GM23248 (cell line): Measurements from ENCODE around the gene CLDN17. TPM values are rescaled to one million over a fixed set of nuclear protein-coding genes. Genes with fewer than 3 reads are reported as not detected.

Experiments
- DNase-seq: peaks from one replicate; pipeline ENCODE4 v3.0.0-alpha.2; 2015
- H2AFZ ChIP-seq: fragments of 200-600 bp; sonication (generic); 2 replicates; pipeline ENCODE4 v1.6.1; 2016; ENCODE audit warnings: antibody characterized with exemption
- H3F3A ChIP-seq: fragments of 200-600 bp; sonication (generic); 2 replicates; pipeline ENCODE4 v1.6.1; 2016; ENCODE audit warnings: mild to moderate bottlenecking, antibody characterized with exemption, mixed run types; ENCODE audit not compliant: insufficient read depth
- H3K27ac ChIP-seq: fragments of 200-600 bp; sonication (generic); 2 replicates; pipeline ENCODE4 v1.5.1; 2016; ENCODE audit warnings: mild to moderate bottlenecking
- H3K27me3 ChIP-seq: fragments of 200-600 bp; sonication (generic); replicated peaks from 2 replicates; pipeline ENCODE4 v1.6.1; 2016; ENCODE audit warnings: mild to moderate bottlenecking; ENCODE audit not compliant: insufficient read depth
- H3K36me3 ChIP-seq: fragments of 200-600 bp; sonication (generic); 2 replicates; pipeline ENCODE4 v1.6.1; 2016; ENCODE audit warnings: low read depth, mild to moderate bottlenecking
- H3K4me1 ChIP-seq: fragments of 200-600 bp; sonication (generic); 2 replicates; pipeline ENCODE4 v1.6.1; 2016; ENCODE audit warnings: mild to moderate bottlenecking; ENCODE audit not compliant: insufficient read depth
- H3K4me2 ChIP-seq: fragments of 200-600 bp; sonication (generic); one replicate; pipeline ENCODE4 v1.6.1; 2016; ENCODE audit warnings: mild to moderate bottlenecking; ENCODE audit not compliant: unreplicated experiment
- H3K4me3 ChIP-seq: fragments of 200-600 bp; sonication (generic); 2 replicates; pipeline ENCODE4 v1.5.1; 2016; ENCODE audit warnings: mild to moderate bottlenecking
- H3K79me2 ChIP-seq: fragments of 200-600 bp; sonication (generic); 2 replicates; pipeline ENCODE4 v1.6.1; 2016; ENCODE audit warnings: mild to moderate bottlenecking; ENCODE audit not compliant: insufficient read depth
- H3K9ac ChIP-seq: fragments of 200-600 bp; sonication (generic); 2 replicates; pipeline ENCODE4 v1.6.1; 2016; ENCODE audit warnings: mild to moderate bottlenecking
- H3K9me2 ChIP-seq: fragments of 200-600 bp; sonication (generic); 2 replicates; pipeline ENCODE4 v1.6.1; 2016; ENCODE audit warnings: mixed run types, mild to moderate bottlenecking, moderate library complexity; ENCODE audit not compliant: insufficient read depth
- H3K9me3 ChIP-seq: fragments of 200-600 bp; sonication (generic); one replicate; pipeline ENCODE4 v1.6.1; 2017; ENCODE audit warnings: low read depth
- H4K20me1 ChIP-seq: fragments of 200-600 bp; sonication (generic); 2 replicates; pipeline ENCODE4 v1.6.0; 2016; ENCODE audit not compliant: insufficient read depth
- EZH2 ChIP-seq: fragments of 200-600 bp; sonication (generic); IDR thresholded peaks from 2 replicates; pipeline ENCODE4 v1.6.1; 2018; ENCODE audit warnings: antibody characterized with exemption, mild to moderate bottlenecking; ENCODE audit not compliant: insufficient read depth, poor library complexity, severe bottlenecking
- EZH2phosphoT487 ChIP-seq: fragments of 200-600 bp; sonication (generic); IDR thresholded peaks from 2 replicates; pipeline ENCODE4 v1.6.1; 2018; ENCODE audit warnings: antibody characterized with exemption, moderate library complexity, mild to moderate bottlenecking, low read depth; ENCODE audit not compliant: insufficient read depth
- WGBS, 2 experiments: methylation state at CpG; one replicate each; pipeline ENCODE4 v1.1.6; 2015 to 2017; ENCODE audit warnings: low lambda C conversion rate in 2 of 2, low coverage in 1 of 2; ENCODE audit errors: missing lambda C conversion rate in 2 of 2; 5-methylcytosine and 5-hydroxymethylcytosine counted together
- in situ Hi-C: fragments of 300-500 bp; cut with MboI; formaldehyde crosslinking; loops from 2 replicates; pipeline ENCODE4 v1.15.0; 2020
- polyA plus RNA-seq: library from polyadenylated mRNA; unstranded; fragments of >200 nt; fragmentation: Nextera tagmentation; extraction: Ambion mirVana; gene quantifications from 2 replicates; pipeline ENCODE4 v1.2.1, GENCODE V29; 2016
- total RNA-seq: library from RNA; depleted of rRNA; stranded (reverse); fragments of >200 nt; shearing (Covaris generic); gene quantifications from 2 replicates; pipeline ENCODE4 v1.2.3, GENCODE V29; 2014; rRNA removed

The CLDN17 gene
- total and polyA plus RNA-seq, 2 experiments from 2014 or later = not detected

- WGBS, 2 experiments = 27 to 38% methylated on average over 3 of the region's 3 CpGs
- TF ChIP-seq EZH2phosphoT487 (no peak), EZH2 (no peak)
- H2AFZ ChIP-seq = no peak overlapping the region
- in situ Hi-C loops = no loop called here
- no peaks in the 10 kb centered on the region for H3K36me3 ChIP-seq
- no peak for DNase-seq
- no peak overlapping the region for H3K4me2 ChIP-seq
- H3K27me3 ChIP-seq = no peaks in the 10 kb centered on the region
- H3K4me3 ChIP-seq = no peak overlapping the region
- no peaks in the 10 kb centered on the region for H4K20me1 ChIP-seq
- H3K27ac ChIP-seq = no peak overlapping the region
- no peaks in the 10 kb centered on the region for H3K9me3 ChIP-seq
- no peak overlapping the region for H3K9ac ChIP-seq
- H3K79me2 ChIP-seq = no peaks in the 10 kb centered on the region
- no peaks in the 10 kb centered on the region for H3F3A ChIP-seq
- H3K9me2 ChIP-seq = no peaks in the 10 kb centered on the region
- no peaks in the 10 kb centered on the region for H3K4me1 ChIP-seq
Observed at GRCh38 chr21:30116479-30116878, 50.1 kb downstream of the CLDN17 start.

Other genes with a start within 250 kb of the CLDN17 start
- gene GRIK1, start 226.8 kb downstream of the CLDN17 start, total RNA-seq = not detected in 2 replicates
- not detected in 2 replicates for gene GRIK1, start 226.8 kb downstream of the CLDN17 start, polyA plus RNA-seq
- not detected in 2 replicates for gene CLDN8, start 49.3 kb upstream of the CLDN17 start, total RNA-seq
- gene CLDN8, start 49.3 kb upstream of the CLDN17 start, polyA plus RNA-seq = not detected in 2 replicates
- not detected in 2 replicates for gene KRTAP24-1, start 116.1 kb upstream of the CLDN17 start, total RNA-seq
- gene KRTAP24-1, start 116.1 kb upstream of the CLDN17 start, polyA plus RNA-seq = not detected in 2 replicates
- not detected in 2 replicates for gene KRTAP25-1, start 122.7 kb upstream of the CLDN17 start, total RNA-seq
- gene KRTAP25-1, start 122.7 kb upstream of the CLDN17 start, polyA plus RNA-seq = not detected in 2 replicates
- gene KRTAP26-1, start 153.5 kb upstream of the CLDN17 start, total RNA-seq = not detected in 2 replicates
- gene KRTAP26-1, start 153.5 kb upstream of the CLDN17 start, polyA plus RNA-seq = not detected in 2 replicates
- gene KRTAP27-1, start 170.9 kb upstream of the CLDN17 start, total RNA-seq = not detected in 2 replicates
- not detected in 2 replicates for gene KRTAP27-1, start 170.9 kb upstream of the CLDN17 start, polyA plus RNA-seq
- gene KRTAP23-1, start 181.8 kb upstream of the CLDN17 start, total RNA-seq = not detected in 2 replicates
- not detected in 2 replicates for gene KRTAP23-1, start 181.8 kb upstream of the CLDN17 start, polyA plus RNA-seq
- not detected in 2 replicates for gene KRTAP13-2, start 205.5 kb upstream of the CLDN17 start, total RNA-seq
- not detected in 2 replicates for gene KRTAP13-2, start 205.5 kb upstream of the CLDN17 start, polyA plus RNA-seq
- not detected in 2 replicates for gene KRTAP13-1, start 229.2 kb upstream of the CLDN17 start, total RNA-seq
- gene KRTAP13-1, start 229.2 kb upstream of the CLDN17 start, polyA plus RNA-seq = not detected in 2 replicates